ENCODE results near the gene MPRIP.

MPRIP gene

GRCh38 chr17:17062866-17063265 is 20.6 kb downstream of the MPRIP start:
- Histone ChIP-seq H3K4me3 (ENCODE audit: low read depth, low read length) (no peak overlapping the region), H3K9me3 (ENCODE audit: control insufficient read depth, insufficient read depth, low read length) (no peaks in the 10 kb centered on the region), H3K4me1 (ENCODE audit: control insufficient read depth, insufficient read depth, low read length) (no peaks in the 10 kb centered on the region), H3K27me3 (ENCODE audit: control insufficient read depth, insufficient read depth, low read length) (no peaks in the 10 kb centered on the region), H3K9ac (ENCODE audit: low read depth, low read length) (no peak overlapping the region), H3K27ac (ENCODE audit: low read depth, low read length) (no peak overlapping the region), H3K36me3 (ENCODE audit: control insufficient read depth, insufficient read depth, low read length) (peaks cover 2% of the 10 kb centered on the region; the same call in 1 of the 2 replicates)

DNA sequence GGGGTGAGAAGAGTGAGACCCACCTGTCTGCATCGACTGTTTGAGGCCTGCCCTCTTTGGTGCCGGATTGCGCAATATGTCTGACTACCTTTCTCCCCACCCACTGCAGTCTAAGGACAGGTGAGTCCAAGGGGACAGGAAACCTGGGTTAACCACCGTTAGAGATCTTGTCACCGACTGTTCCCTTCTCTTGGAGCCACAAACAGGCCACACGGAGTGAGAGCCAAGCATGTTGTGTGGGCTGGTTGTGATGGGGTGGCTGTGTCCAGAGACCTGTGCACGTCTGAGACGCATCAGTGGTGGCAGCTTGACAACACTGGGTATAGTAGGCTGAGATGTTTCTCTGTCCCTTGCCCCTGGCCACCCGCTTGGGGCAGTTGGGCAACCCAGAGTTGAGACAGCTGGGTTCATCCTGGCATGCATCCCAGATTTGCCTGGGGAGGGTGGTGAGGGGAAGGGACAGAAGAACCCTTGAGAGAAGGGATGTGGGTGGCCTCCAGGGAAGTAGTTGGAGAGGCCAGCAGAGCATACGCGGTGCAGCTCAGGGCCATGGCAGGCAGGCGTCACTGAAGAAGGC is 21.4 kb downstream of the MPRIP start:
- Histone ChIP-seq H3K9ac (ENCODE audit: low read depth, low read length) (no peak overlapping the region), H3K9me3 (ENCODE audit: control insufficient read depth, insufficient read depth, low read length) (no peaks in the 10 kb centered on the region), H3K27ac (ENCODE audit: low read depth, low read length) (no peak overlapping the region), H3K36me3 (ENCODE audit: control insufficient read depth, insufficient read depth, low read length) (no peaks in the 10 kb centered on the region), H3K4me3 (ENCODE audit: low read depth, low read length) (no peak overlapping the region), H3K4me1 (ENCODE audit: control insufficient read depth, insufficient read depth, low read length) (no peaks in the 10 kb centered on the region), H3K27me3 (ENCODE audit: control insufficient read depth, insufficient read depth, low read length) (no peaks in the 10 kb centered on the region)

DNA sequence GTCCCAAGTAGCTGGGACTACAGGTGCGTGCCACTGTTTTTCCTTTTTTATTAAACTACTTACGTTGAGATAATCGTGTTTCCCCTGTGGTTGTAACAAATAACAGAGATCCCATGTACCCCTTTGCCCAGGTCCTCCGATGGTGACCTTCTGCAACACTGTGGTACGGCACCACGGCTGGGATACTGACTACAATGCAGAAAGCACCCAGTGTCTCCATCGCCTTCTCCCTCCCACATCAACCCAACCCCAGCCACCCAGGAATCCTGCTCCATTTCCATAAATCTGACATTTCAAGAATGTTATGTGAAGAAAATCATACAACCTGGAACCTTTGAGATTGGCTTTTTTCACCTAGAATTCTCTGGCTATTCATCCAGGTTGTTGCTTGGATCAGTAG is 22.1 kb downstream of the MPRIP start:
- no peak overlapping the region for H3K9ac ChIP-seq (ENCODE audit: low read depth, low read length)
- H3K4me1 ChIP-seq (ENCODE audit: control insufficient read depth, insufficient read depth, low read length): no peaks in the 10 kb centered on the region
- no peaks in the 10 kb centered on the region for H3K36me3 ChIP-seq (ENCODE audit: control insufficient read depth, insufficient read depth, low read length)
- H3K27me3 ChIP-seq (ENCODE audit: control insufficient read depth, insufficient read depth, low read length): no peaks in the 10 kb centered on the region
- no peak overlapping the region for H3K27ac ChIP-seq (ENCODE audit: low read depth, low read length)
- H3K9me3 ChIP-seq (ENCODE audit: control insufficient read depth, insufficient read depth, low read length): no peaks in the 10 kb centered on the region
- no peak overlapping the region for H3K4me3 ChIP-seq (ENCODE audit: low read depth, low read length)

DNA sequence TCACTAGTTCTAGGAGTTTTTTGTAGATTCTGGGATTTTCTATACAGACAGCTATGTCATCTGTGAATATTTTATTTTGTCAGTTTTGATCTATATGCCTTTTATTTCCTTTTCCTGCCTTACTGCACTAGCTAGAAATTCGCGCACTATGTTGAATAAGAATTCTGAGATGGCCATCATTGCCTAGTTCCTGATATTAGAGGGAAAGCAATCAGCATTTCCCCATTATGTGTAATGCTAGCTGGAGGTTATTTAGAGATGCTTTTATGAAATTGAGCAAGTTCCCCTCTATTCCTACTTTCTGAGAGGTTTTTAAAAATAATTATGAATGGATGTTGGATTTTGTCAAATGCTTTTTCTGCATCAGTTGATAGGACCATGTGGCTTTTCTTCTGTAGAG is 23.8 kb downstream of the MPRIP start:
- no peak overlapping the region for H3K9ac ChIP-seq (ENCODE audit: low read depth, low read length)
- H3K4me3 ChIP-seq (ENCODE audit: low read depth, low read length): no peak overlapping the region
- H3K36me3 ChIP-seq (ENCODE audit: control insufficient read depth, insufficient read depth, low read length): no peaks in the 10 kb centered on the region
- H3K27me3 ChIP-seq (ENCODE audit: control insufficient read depth, insufficient read depth, low read length): no peaks in the 10 kb centered on the region
- H3K9me3 ChIP-seq (ENCODE audit: control insufficient read depth, insufficient read depth, low read length): no peaks in the 10 kb centered on the region
- no peak overlapping the region for H3K27ac ChIP-seq (ENCODE audit: low read depth, low read length)
- H3K4me1 ChIP-seq (ENCODE audit: control insufficient read depth, insufficient read depth, low read length): no peaks in the 10 kb centered on the region

DNA sequence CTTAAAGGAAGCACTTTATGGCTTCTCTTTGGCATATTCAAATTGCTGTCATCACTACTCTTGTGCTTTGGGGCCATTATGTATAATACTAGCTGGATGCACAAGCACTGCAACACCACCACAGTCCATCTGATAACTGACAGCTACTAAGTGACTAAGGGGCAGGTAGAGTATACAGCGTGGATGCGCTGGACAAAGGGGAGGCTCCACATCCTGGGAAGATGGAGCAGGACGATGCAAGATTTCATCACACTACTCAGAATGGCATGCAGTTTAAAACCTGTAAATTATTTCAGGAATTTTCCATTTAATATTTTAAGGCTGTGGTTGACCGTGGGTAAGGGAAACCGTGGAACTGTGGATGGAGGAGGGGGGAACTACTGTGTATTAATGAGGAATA is 25.0 kb downstream of the MPRIP start:
- Histone ChIP-seq H3K9ac (ENCODE audit: low read depth, low read length) (no peak overlapping the region), H3K9me3 (ENCODE audit: control insufficient read depth, insufficient read depth, low read length) (no peaks in the 10 kb centered on the region), H3K27me3 (ENCODE audit: control insufficient read depth, insufficient read depth, low read length) (no peaks in the 10 kb centered on the region), H3K27ac (ENCODE audit: low read depth, low read length) (no peak overlapping the region), H3K4me1 (ENCODE audit: control insufficient read depth, insufficient read depth, low read length) (no peaks in the 10 kb centered on the region), H3K36me3 (ENCODE audit: control insufficient read depth, insufficient read depth, low read length) (no peaks in the 10 kb centered on the region), H3K4me3 (ENCODE audit: low read depth, low read length) (no peak overlapping the region)

DNA sequence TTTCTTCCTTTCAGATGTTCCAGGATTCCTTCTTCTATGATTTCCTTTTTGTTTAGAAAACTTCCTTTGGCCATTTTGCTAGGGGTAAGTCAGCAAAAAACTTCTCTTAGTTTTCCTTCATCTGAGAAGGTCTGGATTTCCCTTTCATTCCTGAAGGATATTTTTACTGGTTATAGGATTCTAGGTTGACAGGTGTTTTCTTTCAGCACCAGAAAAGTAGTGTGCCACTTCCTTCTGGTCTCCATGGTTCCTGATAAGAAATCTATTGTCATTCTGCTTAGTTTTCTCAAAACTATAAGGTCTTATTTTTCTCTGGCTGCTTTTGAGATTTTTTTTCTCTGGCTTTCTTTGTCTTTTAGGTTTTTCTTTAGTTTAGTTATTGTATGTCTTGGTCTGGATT is 27.6 kb downstream of the MPRIP start:
- Histone ChIP-seq H3K4me1 (ENCODE audit: control insufficient read depth, insufficient read depth, low read length) (no peaks in the 10 kb centered on the region), H3K36me3 (ENCODE audit: control insufficient read depth, insufficient read depth, low read length) (no peaks in the 10 kb centered on the region), H3K27me3 (ENCODE audit: control insufficient read depth, insufficient read depth, low read length) (no peaks in the 10 kb centered on the region), H3K27ac (ENCODE audit: low read depth, low read length) (no peak overlapping the region), H3K9me3 (ENCODE audit: control insufficient read depth, insufficient read depth, low read length) (no peaks in the 10 kb centered on the region), H3K4me3 (ENCODE audit: low read depth, low read length) (no peak overlapping the region), H3K9ac (ENCODE audit: low read depth, low read length) (no peak overlapping the region)

- Histone ChIP-seq H3K9me3 (ENCODE audit: control insufficient read depth, insufficient read depth, low read length) (no peaks in the 10 kb centered on the region), H3K4me3 (ENCODE audit: low read depth, low read length) (no peak overlapping the region), H3K9ac (ENCODE audit: low read depth, low read length) (no peak overlapping the region), H3K27ac (ENCODE audit: low read depth, low read length) (no peak overlapping the region), H3K36me3 (ENCODE audit: control insufficient read depth, insufficient read depth, low read length) (peaks cover 3% of the 10 kb centered on the region), H3K27me3 (ENCODE audit: control insufficient read depth, insufficient read depth, low read length) (no peaks in the 10 kb centered on the region), H3K4me1 (ENCODE audit: control insufficient read depth, insufficient read depth, low read length) (no peaks in the 10 kb centered on the region)
Measured at GRCh38 chr17:17070931-17071330, 28.7 kb downstream of the MPRIP start.

GRCh38 chr17:17071531-17072360 is 29.5 kb downstream of the MPRIP start:
- Histone ChIP-seq H3K9me3 (ENCODE audit: control insufficient read depth, insufficient read depth, low read length) (no peaks in the 10 kb centered on the region), H3K36me3 (ENCODE audit: control insufficient read depth, insufficient read depth, low read length) (peaks cover 9% of the 10 kb centered on the region), H3K4me1 (ENCODE audit: control insufficient read depth, insufficient read depth, low read length) (no peaks in the 10 kb centered on the region), H3K27ac (ENCODE audit: low read depth, low read length) (no peak overlapping the region), H3K9ac (ENCODE audit: low read depth, low read length) (no peak overlapping the region), H3K27me3 (ENCODE audit: control insufficient read depth, insufficient read depth, low read length) (no peaks in the 10 kb centered on the region), H3K4me3 (ENCODE audit: low read depth, low read length) (no peak overlapping the region)

GRCh38 chr17:17072546-17072945 is 30.3 kb downstream of the MPRIP start:
- Histone ChIP-seq H3K27ac (ENCODE audit: low read depth, low read length) (no peak overlapping the region), H3K4me1 (ENCODE audit: control insufficient read depth, insufficient read depth, low read length) (no peaks in the 10 kb centered on the region), H3K36me3 (ENCODE audit: control insufficient read depth, insufficient read depth, low read length) (peaks cover 13% of the 10 kb centered on the region), H3K27me3 (ENCODE audit: control insufficient read depth, insufficient read depth, low read length) (no peaks in the 10 kb centered on the region), H3K9me3 (ENCODE audit: control insufficient read depth, insufficient read depth, low read length) (no peaks in the 10 kb centered on the region), H3K4me3 (ENCODE audit: low read depth, low read length) (no peak overlapping the region), H3K9ac (ENCODE audit: low read depth, low read length) (no peak overlapping the region)

DNA sequence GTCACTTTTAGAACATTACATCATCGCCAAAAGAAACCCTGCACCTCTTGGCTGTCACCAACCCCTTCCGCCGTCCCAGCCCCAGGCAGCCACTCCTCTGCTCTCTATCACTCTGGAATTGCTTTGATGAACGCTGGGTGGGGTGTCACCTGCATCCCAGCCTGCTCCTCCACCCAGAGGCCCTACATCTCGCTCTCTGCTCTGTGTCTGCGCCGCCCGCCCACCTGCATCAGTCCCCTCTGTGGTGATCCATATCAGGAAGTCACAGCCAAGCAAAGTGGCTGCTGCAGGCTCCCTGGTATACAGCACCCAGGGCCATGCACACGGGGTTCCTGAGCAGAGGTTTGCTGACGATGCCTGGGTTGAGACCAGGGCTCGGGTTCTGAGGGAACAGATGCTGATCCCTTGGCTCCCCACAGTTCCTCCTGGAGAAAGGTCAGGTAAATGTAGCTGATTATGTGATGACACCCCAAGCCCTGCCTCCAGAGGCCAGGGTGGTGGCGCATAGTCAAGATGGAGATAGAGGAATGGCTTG is 30.8 kb downstream of the MPRIP start:
- H3K9me3 ChIP-seq (ENCODE audit: control insufficient read depth, insufficient read depth, low read length): no peaks in the 10 kb centered on the region
- no peaks in the 10 kb centered on the region for H3K27me3 ChIP-seq (ENCODE audit: control insufficient read depth, insufficient read depth, low read length)
- H3K36me3 ChIP-seq (ENCODE audit: control insufficient read depth, insufficient read depth, low read length): peaks cover 19% of the 10 kb centered on the region
- no peaks in the 10 kb centered on the region for H3K4me1 ChIP-seq (ENCODE audit: control insufficient read depth, insufficient read depth, low read length)
- H3K9ac ChIP-seq (ENCODE audit: low read depth, low read length): no peak overlapping the region
- no peak overlapping the region for H3K27ac ChIP-seq (ENCODE audit: low read depth, low read length)
- H3K4me3 ChIP-seq (ENCODE audit: low read depth, low read length): no peak overlapping the region

DNA sequence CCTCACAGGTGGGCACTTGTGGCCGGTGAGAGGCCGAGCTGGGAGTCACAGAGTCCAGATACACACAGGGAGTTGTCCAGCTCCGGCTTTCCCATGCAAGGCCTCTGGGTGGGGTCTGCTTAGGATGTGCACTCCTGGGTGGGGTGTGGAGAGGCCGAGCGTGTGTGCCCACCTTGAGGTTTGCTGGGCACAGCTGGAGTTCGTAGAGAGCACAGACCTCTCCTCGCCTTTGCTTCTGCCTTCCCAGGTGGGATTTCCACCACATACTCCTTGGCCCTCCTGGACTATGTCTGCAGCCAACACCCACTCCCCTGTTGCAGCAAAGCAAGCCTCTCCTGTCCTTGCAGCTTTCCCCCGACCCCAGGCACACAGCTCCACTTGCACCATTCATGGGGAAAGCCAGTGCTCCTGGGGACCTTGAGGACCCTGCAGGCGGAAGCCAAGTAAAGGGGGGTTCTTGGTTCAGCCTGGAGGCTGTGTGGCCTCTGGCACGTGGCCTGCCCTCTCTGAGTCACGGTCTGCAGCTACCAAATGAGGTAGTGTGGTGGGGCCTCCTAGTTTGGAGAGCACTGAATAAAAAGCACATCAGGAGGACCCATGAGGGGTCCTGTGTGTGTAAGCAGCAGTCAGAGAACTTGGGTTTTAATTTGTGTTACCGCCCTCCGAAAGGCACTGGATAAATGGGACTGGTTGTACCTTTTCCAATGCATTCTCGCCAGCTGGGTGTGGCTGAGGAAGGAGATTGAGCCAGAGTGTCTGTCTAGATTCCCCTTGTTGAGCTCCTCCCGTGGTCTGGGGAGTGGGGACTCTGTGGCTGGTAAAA is 31.5 kb downstream of the MPRIP start:
- Histone ChIP-seq H3K27me3 (ENCODE audit: control insufficient read depth, insufficient read depth, low read length) (no peaks in the 10 kb centered on the region), H3K36me3 (ENCODE audit: control insufficient read depth, insufficient read depth, low read length) (peaks cover 23% of the 10 kb centered on the region), H3K4me1 (ENCODE audit: control insufficient read depth, insufficient read depth, low read length) (no peaks in the 10 kb centered on the region), H3K4me3 (ENCODE audit: low read depth, low read length) (no peak overlapping the region), H3K9ac (ENCODE audit: low read depth, low read length) (no peak overlapping the region), H3K27ac (ENCODE audit: low read depth, low read length) (no peak overlapping the region), H3K9me3 (ENCODE audit: control insufficient read depth, insufficient read depth, low read length) (no peaks in the 10 kb centered on the region)
